GM19463 (cell line): ENCODE data around the gene FBH1.
"Not testable (repeated sequence)": the region's sequence is repeated elsewhere in the genome, so short reads cannot be mapped to it uniquely, and the experiment has no call there.

Experiments used
- ATAC-seq: cut with Tn5 transposase; IDR thresholded peaks from one replicate; pipeline ENCODE4 v1.9.1; 2021; ENCODE audit warnings: mild to moderate bottlenecking, moderate library complexity; ENCODE audit not compliant: unreplicated experiment

FBH1 gene

GRCh38 chr10:5873515-5873995 is 16.5 kb upstream of the FBH1 start:
- peak; percentile 91 for ATAC-seq

- ATAC-seq = no peak
These were observed 13.8 kb upstream of the FBH1 start for GRCh38 chr10:5876181-5876768.

DNA sequence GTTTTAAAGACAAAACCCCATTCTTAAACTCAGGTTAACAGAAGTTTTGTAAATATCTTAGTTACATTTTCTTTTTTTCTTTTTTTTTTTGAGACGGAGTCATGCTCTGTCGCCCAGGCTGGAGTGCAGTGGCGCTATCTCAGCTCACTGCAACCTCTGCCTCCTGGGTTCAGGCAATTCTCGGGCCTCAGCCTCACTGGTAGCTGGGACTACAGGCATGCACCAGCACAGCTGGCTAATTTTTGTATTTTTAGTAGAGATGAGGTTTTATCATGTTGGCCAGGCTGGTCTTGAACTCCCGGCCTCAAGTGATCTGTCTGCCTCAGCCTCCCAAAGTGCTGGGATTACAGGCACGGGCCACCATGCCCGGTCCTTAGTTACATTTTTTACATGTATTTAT is 13.0 kb upstream of the FBH1 start:
- not testable (repeated sequence) for ATAC-seq

GRCh38 chr10:5882961-5883360 is 7.1 kb upstream of the FBH1 start:
- no peak for ATAC-seq

- no peak for ATAC-seq
These were observed 4.4 kb upstream of the FBH1 start for GRCh38 chr10:5885619-5886018.

GRCh38 chr10:5887029-5887428 is 3.0 kb upstream of the FBH1 start:
- no peak for ATAC-seq

GRCh38 chr10:5887641-5888040 is 2.4 kb upstream of the FBH1 start:
- no peak for ATAC-seq

DNA sequence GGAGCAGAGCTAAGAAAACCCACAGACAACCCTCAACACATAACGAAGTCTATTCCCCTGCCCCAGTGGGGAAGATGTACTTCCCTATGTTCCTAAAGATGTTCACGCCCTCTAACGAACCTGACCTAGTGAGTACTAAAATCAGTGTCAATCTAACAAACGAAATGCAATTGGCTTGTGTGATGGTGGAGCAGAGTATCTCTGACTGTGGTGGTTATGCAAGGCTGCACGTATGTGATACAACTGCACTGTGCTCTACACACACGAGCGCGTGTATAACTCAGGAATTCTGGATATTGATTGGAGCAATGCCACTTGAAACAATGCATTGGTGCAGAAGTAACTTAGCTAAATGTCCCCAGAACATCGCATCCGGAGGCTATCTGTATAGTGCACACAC is 1.7 kb upstream of the FBH1 start:
- no peak for ATAC-seq

GRCh38 chr10:5888843-5889623 is 1.0 kb upstream of the FBH1 start:
- peak; percentile 25 for ATAC-seq

- no peak for ATAC-seq
These were observed 441 bp downstream of the FBH1 start for GRCh38 chr10:5890452-5890915.

DNA sequence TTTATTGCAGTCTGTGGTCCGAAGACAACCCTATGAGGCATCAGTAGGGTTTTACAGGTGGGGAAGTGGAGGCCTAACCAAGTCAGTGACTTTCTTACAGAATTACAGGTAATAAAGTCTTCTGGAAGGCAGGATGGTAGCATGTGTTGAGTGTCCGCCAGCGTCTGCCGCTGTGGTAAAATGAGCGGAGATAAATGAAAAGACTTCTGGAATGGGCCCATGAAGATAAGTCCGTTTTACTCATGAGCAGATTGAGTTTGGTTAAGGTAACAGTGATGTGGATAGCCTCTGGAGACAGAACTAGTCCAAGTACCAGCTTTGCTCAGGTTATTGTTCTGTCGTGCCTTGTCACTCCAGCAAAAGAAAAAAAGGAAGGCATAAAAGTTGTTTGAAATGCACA is 966 bp downstream of the FBH1 start:
- no peak for ATAC-seq

- no peak for ATAC-seq
These were observed 2.0 kb downstream of the FBH1 start for GRCh38 chr10:5892007-5892406.

DNA sequence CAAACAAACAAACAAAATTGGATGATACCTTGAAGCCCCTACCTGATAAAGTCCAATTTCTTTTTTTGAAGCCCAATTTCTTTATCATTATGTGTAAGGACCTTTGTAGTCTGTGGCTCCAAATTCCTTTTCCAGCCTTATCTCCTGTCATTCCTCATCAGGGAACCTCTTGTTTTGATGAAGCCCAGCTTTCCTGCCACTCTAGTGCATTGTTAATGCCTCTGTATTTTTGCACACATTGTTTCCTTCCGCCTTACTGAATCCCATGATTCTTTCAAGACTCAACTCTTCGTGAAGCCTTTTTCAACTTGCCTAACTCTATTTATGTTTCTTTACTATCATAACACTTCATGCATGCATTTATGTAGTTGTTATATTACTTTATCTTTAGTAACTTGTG is 3.3 kb downstream of the FBH1 start:
- no peak for ATAC-seq

DNA sequence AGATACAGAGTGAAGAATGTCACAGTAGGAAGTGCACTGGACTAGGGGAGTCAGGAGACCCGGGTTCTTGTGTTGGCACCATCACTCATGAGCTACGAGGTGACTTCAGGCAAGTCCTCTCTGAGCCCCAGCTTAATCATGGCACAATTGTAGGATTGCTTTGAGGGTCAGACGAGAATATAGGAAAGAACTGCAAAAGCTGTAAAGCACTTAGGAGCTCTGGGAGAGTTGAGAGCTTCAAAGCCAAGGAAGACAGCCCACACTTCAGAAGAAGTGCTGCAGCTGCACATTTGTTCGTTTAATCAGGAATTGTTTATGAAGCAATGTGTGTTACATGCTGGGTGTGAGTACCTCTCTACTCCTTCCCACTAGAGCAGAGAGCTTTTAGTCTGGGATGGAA is 4.4 kb downstream of the FBH1 start:
- ATAC-seq = no peak

DNA sequence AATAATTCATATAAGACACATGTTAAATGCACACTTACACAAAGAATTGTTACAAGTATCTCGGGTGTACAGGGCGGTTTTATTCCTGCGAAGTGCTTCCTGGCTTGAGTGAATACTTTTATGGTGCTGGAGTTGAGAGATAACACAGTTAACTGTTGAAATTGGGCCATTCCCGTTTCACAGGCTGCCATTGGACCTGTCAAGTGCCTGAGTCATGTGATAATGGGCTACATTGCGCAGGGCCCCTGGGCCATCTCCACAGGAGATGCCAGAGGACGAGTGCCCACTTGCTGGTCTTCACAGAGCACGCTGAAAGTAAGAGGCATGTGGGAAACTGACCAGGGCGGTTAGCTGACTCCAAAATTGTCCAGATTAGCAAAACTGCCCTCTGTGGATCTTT is 4.8 kb downstream of the FBH1 start:
- no peak for ATAC-seq

GRCh38 chr10:5895365-5895764 is 5.3 kb downstream of the FBH1 start:
- no peak for ATAC-seq

GRCh38 chr10:5895804-5896203 is 5.8 kb downstream of the FBH1 start:
- ATAC-seq = peak; percentile 76

DNA sequence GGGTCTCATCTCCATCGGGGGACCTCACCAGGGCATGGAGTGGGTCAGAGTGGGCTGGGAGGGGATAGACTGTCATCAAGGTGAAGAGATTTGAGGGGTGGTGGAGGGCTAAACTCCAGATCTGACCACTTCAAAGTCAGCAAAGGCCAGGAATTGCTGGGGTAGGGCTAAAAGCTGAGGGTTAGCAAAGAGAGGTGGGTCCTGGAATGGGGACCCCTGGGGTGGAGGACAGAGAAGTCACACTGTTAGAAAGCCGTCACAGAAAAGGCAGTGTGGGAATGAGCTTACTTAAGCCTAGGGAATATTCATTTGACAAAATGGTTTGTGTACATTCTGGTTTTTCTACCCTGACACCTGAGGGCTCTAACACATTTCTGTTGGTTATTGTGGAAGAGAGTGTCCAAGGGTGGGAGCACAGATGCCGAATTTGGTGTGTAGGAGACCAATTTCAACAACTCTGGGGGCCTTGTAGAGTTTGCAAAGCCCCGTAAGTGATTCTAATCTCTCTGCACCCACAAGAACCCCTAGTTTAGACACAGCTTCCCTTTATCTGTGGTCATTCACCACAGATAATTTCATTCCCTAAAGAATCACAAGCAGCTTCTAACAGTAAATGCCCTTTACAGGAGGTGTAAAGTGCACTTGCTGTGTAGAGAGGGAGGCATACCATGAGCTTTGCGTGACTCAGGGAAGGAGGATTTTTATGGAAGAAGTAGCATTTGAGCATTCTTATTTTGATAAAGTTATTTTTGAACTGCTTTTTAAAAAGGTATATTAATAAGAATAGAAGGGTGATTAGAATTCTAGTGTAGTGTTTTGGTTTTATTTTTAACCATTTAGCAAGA is 6.4 kb downstream of the FBH1 start:
- ATAC-seq = no peak

- no peak for ATAC-seq
These were observed 7.0 kb downstream of the FBH1 start for GRCh38 chr10:5897053-5897340.

DNA sequence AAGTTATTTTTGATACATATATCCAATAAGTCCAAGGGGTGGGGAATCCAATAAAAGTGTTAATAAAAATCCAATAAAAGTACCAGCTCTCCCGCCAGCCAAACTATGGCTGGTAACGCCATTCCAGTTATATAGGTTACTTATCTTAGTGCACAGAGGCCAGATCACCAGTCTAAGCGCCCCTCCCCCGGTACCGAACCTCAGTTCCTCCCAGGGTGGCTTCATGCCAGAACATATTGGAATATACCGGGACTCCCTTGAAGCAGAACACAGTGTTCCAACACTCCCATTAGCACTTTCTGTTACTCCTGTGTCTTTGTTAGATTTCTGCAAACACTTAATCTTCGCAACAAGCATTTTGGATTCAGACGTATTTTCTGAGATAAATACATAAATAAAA is 7.5 kb downstream of the FBH1 start:
- no peak for ATAC-seq

- no peak for ATAC-seq
These were observed 8.1 kb downstream of the FBH1 start for GRCh38 chr10:5898163-5898562.

DNA sequence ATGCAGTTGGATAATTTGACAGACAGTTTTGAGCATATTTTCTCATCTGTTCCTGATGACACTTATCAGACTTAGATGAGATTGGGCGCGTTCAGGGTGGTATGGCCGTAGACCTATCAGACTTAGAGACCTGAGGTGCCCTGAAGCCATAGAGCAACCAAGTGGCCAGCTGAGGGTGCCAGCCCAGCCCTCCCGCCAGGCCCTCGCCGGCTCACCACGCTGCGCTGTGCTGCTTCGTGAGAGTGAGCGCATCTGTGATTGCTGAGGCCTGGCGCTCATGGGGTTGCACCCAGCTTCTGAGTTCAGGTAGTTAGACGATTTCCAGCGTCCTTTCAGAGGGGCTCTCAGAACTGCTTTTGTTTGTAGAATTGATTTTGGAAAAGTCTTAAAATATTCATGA is 10.2 kb downstream of the FBH1 start:
- no peak for ATAC-seq
